Spleen (tissue), 11 donors: ENCODE results near the gene SLAMF9. TPM values are rescaled to one million over a fixed set of nuclear protein-coding genes. Genes with fewer than 3 reads are reported as not detected.

Experiments
- DNase-seq: peaks from one replicate; pipeline ENCODE4 v3.0.0-alpha.2; 2020
- H3K27ac ChIP-seq, 8 donors: fragments of 200-600 bp; sonication (generic) in 7 of 8; 1 replicate in 4 of 8; 2 replicates in 4 of 8; pipeline versions ENCODE4 v1.5.0 to v1.8.0; 2016 to 2021; ENCODE audit warnings: inconsistent platforms in 4 of 8, mild to moderate bottlenecking in 4 of 8, moderate library complexity in 1 of 8
- H3K27me3 ChIP-seq, 7 donors: fragments of 200-600 bp; sonication (generic) in 6 of 7; replicated peaks in 1 of 7; 1 replicate in 4 of 7; 2 replicates in 3 of 7; pipeline versions ENCODE4 v1.5.0 to v1.8.0; 2016 to 2021; ENCODE audit warnings: inconsistent platforms in 3 of 7, mild to moderate bottlenecking in 1 of 7
- H3K36me3 ChIP-seq, 6 donors: fragments of 200-600 bp; sonication (generic) in 5 of 6; 1 replicate in 4 of 6; 2 replicates in 2 of 6; pipeline versions ENCODE4 v1.5.0 to v1.8.0; 2016 to 2021; ENCODE audit warnings: inconsistent platforms in 2 of 6
- H3K4me1 ChIP-seq, 6 donors: fragments of 200-600 bp; sonication (generic) in 5 of 6; 1 replicate in 3 of 6; 2 replicates in 3 of 6; pipeline versions ENCODE4 v1.5.0 to v1.8.0; 2016 to 2021; ENCODE audit warnings: inconsistent platforms in 3 of 6
- H3K4me3 ChIP-seq, 8 donors: fragments of 200-600 bp; sonication (generic) in 7 of 8; 1 replicate in 4 of 8; 2 replicates in 4 of 8; pipeline versions ENCODE4 v1.5.0 to v1.8.0; 2016 to 2021; ENCODE audit warnings: inconsistent platforms in 4 of 8, mild to moderate bottlenecking in 4 of 8, moderate library complexity in 2 of 8
- H3K9me3 ChIP-seq, 8 donors: fragments of 200-600 bp; sonication (generic) in 7 of 8; 1 replicate in 4 of 8; 2 replicates in 4 of 8; pipeline versions ENCODE4 v1.5.0 to v1.8.0; 2016 to 2021; ENCODE audit warnings: inconsistent platforms in 4 of 8
- POLR2A ChIP-seq, 3 donors: fragments of 450-650 bp; IDR thresholded peaks; one replicate each; pipeline ENCODE4 v1.5.1; 2017; ENCODE audit warnings: antibody characterized with exemption in 3 of 3, mild to moderate bottlenecking in 1 of 3
- POLR2AphosphoS5 ChIP-seq, 3 donors: sonication (generic); formaldehyde crosslinking; IDR thresholded peaks; one replicate each; pipeline ENCODE4 v1.5.1; 2017; ENCODE audit warnings: antibody characterized with exemption in 3 of 3
- WGBS, 5 donors: extraction: QIAGEN DNeasy Blood & Tissue Kit in 3 of 5; methylation state at CpG; one replicate each; pipeline versions ENCODE4 v1.1.5 to v1.1.7; 2013 to 2018; 5-methylcytosine and 5-hydroxymethylcytosine counted together
- intact Hi-C: fragments of 100-400 bp; cut with DNase I; formaldehyde crosslinking; loops from one replicate; pipeline ENCODE4 v1.15.0; 2023; ENCODE audit warnings: low total_unique reads
- polyA plus RNA-seq, 3 donors: library from polyadenylated mRNA; stranded (reverse); fragments of 200-250 nt; gene quantifications; one replicate each; pipeline ENCODE4 v1.2.1, GENCODE V29; 2013
- total RNA-seq, 7 donors: library from RNA; depleted of rRNA in 3 of 7; stranded (reverse); fragments of >200 nt in 3 of 7; fragmentation: NEBNext Ultra II Directional in 4 of 7; extraction: Animal tissue kit (Norgen Biotek cat#: 25700) in 4 of 7; gene quantifications; one replicate each; pipeline versions ENCODE4 v1.1.0 to v1.2.1, GENCODE V29; 2016 to 2021
- TF ChIP-seq, protein P1 (sequence below), 11 experiments: fragments of 200-600 bp in 7 of 11; fragments of 450-650 bp in 4 of 11; sonication (generic) in 4 of 11; IDR thresholded peaks in 8 of 11; conservative IDR thresholded peaks in 3 of 11; 1 replicate in 7 of 11; 2 replicates in 4 of 11; pipeline versions ENCODE4 v1.4.0 to v1.8.0; 2016 to 2021; ENCODE audit warnings: antibody characterized with exemption in 11 of 11, inconsistent platforms in 4 of 11, mild to moderate bottlenecking in 1 of 11
- donor health status: healthy with polysubstance abuse.
- donor health status: DM: no; HTN: no; CAD: no; lungs with moderate emphysema.
- donor health status: DM: no; HTN: no; CAD: no.
- donor health status: Bipolar disorder and iron deficiency.
- donor health status: healthy.
- donor health status: DM: no; HTN: no; CAD: no.
- donor health status: DM: yes; HTN: yes; CAD: no.

The SLAMF9 gene
- total and polyA plus RNA-seq, 10 donors = 0.14 to 1.3 (median 0.46) TPM; not detected in 4

DNA sequence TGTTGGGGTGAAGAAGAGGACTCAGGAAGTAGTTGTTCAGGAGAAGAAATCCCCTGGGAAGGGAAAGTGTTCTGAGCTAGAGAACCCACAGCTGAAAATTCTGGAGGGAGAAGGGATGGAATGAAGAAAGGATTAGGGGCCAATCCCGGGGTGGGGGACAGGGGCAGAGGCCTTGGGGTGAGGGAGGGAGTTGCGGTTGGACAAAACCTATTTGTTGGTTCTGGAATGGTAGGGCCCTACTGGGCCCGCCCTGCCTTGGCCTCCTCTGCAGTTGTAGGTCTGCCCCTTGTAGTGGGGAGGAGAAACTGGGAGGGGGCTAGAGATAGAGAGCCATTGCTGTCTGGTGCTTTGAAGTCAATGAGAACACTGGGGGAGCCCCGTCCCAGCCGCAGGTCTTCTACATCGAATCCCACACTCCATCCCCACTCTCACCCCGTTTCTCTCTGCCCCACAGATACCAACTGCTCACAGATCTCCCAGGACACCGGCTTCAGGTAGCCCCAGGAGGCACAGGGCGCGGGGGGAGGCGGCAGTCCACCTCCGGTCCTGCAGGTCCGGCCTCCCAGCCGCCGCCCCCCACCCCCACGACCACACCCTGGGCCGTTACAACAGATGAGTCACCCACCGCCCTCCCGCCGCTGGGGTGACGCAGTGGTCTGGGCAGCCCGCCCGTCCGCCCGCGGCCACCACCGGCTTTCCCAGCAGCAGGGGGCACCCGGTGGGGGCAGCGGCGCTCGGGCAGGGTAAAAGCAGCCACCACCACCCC lies 29.8 kb downstream of the SLAMF9 start:
- 0 to 1% (median 1%) methylated on average over 8 to 31 of the region's 31 CpGs for WGBS, 5 donors
- intact Hi-C loops = no loop called here
- H3K36me3 ChIP-seq = peaks cover 6 to 21% (median 16%) of the 10 kb centered on the region in 6 donors
- TF ChIP-seq POLR2AphosphoS5 (IDR thresholded peaks at IDR 0.05) (peak; percentile 66 to 84 (median 71)), POLR2A (IDR thresholded peaks at IDR 0.05) (no peak)
- TF ChIP-seq, protein P1, sequence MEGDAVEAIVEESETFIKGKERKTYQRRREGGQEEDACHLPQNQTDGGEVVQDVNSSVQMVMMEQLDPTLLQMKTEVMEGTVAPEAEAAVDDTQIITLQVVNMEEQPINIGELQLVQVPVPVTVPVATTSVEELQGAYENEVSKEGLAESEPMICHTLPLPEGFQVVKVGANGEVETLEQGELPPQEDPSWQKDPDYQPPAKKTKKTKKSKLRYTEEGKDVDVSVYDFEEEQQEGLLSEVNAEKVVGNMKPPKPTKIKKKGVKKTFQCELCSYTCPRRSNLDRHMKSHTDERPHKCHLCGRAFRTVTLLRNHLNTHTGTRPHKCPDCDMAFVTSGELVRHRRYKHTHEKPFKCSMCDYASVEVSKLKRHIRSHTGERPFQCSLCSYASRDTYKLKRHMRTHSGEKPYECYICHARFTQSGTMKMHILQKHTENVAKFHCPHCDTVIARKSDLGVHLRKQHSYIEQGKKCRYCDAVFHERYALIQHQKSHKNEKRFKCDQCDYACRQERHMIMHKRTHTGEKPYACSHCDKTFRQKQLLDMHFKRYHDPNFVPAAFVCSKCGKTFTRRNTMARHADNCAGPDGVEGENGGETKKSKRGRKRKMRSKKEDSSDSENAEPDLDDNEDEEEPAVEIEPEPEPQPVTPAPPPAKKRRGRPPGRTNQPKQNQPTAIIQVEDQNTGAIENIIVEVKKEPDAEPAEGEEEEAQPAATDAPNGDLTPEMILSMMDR (IDR thresholded peaks at IDR 0.05 in 8 of 11, conservative IDR thresholded peaks at IDR 0.05 in 3 of 11) = peak in 3 of 11 experiments; percentile 9 to 15 (median 11)
- peak overlapping the region; percentile 85 to 97 (median 95) for H3K27ac ChIP-seq
- no peaks in the 10 kb centered on the region for H3K27me3 ChIP-seq
- H3K4me1 ChIP-seq = peaks cover 37 to 88% (median 60%) of the 10 kb centered on the region in 6 donors
- H3K4me3 ChIP-seq = peak overlapping the region; percentile 76 to 100 (median 94)
- peak; percentile 94 for DNase-seq
- H3K9me3 ChIP-seq = no peaks in the 10 kb centered on the region

DNA sequence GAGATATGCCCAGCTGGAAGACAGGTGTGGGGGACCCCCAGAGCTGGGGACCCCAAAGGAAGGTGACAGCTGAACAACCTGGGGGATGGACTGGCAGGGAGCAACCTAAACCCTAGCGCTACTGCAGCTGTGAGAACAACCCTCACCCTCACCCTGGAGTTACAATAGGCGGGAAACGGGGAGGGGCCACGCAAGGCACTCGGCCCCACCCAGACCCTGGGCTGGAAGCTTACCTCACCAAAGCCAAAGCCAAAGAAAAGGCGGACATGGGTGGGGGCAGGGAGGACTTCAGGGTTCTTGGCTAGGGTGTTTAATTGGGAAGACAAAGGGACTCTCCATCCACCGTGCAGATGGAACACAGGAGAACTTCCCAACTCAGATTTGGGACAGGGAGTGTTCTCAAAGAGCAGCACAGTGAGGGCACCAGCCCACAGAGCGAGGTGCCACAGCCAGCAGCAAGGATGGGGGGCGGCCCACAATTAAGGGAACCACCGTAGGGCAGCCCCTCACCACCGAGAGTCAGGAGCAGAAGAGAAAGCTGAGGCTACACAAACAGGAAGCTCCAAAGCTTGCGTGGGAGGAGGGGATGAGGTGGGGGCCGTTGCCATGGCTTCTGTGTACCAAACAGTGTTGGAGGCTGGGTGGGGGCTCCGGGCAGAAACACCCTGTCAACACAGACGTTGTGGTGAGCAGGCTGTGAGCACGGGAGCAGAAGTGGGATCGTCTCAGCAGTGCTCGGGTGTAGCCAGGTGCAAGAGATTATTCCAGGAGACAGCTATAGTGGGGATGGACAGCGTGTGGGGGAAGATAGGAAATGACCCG lies 30.6 kb downstream of the SLAMF9 start:
- Histone ChIP-seq H3K27me3 (no peaks in the 10 kb centered on the region), H3K27ac (peak overlapping the region; percentile 85 to 97 (median 95)), H3K36me3 (peaks cover 7 to 29% (median 24%) of the 10 kb centered on the region in 6 donors), H3K4me3 (peak overlapping the region; percentile 76 to 100 (median 94)), H3K4me1 (peaks cover 37 to 90% (median 62%) of the 10 kb centered on the region in 6 donors), H3K9me3 (no peaks in the 10 kb centered on the region)
- DNase-seq = peak; percentile 94
- WGBS, 5 donors = 0 to 2% (median 1%) methylated on average over 20 of the region's 20 CpGs
- intact Hi-C loops = no loop called here
- TF ChIP-seq, protein P1 (IDR thresholded peaks at IDR 0.05 in 8 of 11, conservative IDR thresholded peaks at IDR 0.05 in 3 of 11) = no peak
- TF ChIP-seq POLR2AphosphoS5 (IDR thresholded peaks at IDR 0.05) = peak; percentile 72 to 93 (median 92)
- peak in 1 of 3 donors; percentile 87 for TF ChIP-seq POLR2A (IDR thresholded peaks at IDR 0.05)

DNA sequence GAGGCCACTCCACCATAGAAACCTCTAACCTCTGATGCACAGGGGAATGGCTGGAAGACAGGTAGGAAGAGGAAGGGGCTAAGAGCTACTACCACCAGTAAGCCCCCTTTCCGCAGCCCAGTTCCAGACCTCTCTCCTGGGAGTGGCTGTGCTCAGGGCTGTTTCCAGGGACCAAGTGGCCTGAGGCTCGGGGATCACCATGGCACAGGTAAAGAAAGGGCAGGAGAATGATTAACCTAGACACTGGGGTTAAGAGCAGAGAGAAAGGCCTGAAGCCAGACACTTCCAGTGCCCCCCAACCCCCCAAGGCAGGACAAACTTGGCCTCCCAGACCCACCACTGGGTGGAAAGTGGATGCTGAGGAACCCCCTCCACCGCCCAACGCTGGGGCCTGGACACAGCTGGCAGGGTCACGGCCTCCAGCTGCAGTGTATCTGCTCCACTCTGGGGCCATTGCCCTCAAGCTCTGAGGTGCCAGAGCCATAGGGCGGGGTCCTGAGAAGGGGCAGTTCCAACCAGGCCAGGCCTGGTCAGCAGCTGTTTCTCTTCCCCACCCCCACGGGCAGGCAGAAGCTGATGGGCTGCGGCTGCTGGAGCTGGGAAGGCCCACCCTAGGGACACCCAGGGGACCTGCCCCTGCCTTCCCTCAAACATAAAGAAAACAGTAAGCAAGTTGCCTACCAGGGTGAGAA lies 31.4 kb downstream of the SLAMF9 start:
- H3K4me3 ChIP-seq = peak overlapping the region; percentile 76 to 100 (median 94)
- peak; percentile 89 for DNase-seq
- no peaks in the 10 kb centered on the region for H3K9me3 ChIP-seq
- peak overlapping the region; percentile 85 to 97 (median 95) for H3K27ac ChIP-seq
- peaks cover 40 to 90% (median 63%) of the 10 kb centered on the region in 6 donors for H3K4me1 ChIP-seq
- H3K27me3 ChIP-seq = no peaks in the 10 kb centered on the region
- WGBS, 5 donors = 15 to 67% (median 31%) methylated on average over 3 to 8 of the region's 8 CpGs
- TF ChIP-seq POLR2AphosphoS5 (IDR thresholded peaks at IDR 0.05) (peak in 2 of 3 donors; percentile 45 to 76), POLR2A (IDR thresholded peaks at IDR 0.05) (no peak)
- TF ChIP-seq, protein P1 (IDR thresholded peaks at IDR 0.05 in 8 of 11, conservative IDR thresholded peaks at IDR 0.05 in 3 of 11) = no peak
- intact Hi-C loops = no loop called here
- H3K36me3 ChIP-seq = peaks cover 7 to 36% (median 31%) of the 10 kb centered on the region in 6 donors
